Transverse colon (tissue), 3 donors: ENCODE data around the gene NKAIN2.

Source experiments
- POLR2A ChIP-seq: fragments of 450-650 bp; IDR thresholded peaks from one replicate; pipeline ENCODE4 v1.6.1; 2016; ENCODE audit warnings: antibody characterized with exemption, mild to moderate bottlenecking, moderate library complexity
- TF ChIP-seq, protein P1 (sequence below), 5 experiments: fragments of 200-600 bp in 3 of 5; fragments of 450-650 bp in 2 of 5; sonication (generic) in 3 of 5; IDR thresholded peaks; 1 replicate in 2 of 5; 2 replicates in 3 of 5; pipeline ENCODE4 v1.5.1; 2016 to 2017; ENCODE audit warnings: antibody characterized with exemption in 5 of 5, inconsistent platforms in 3 of 5, mild to moderate bottlenecking in 2 of 5, moderate library complexity in 1 of 5

GRCh38 chr6:123986938-123987337 is 183.3 kb downstream of the NKAIN2 start:
- TF ChIP-seq, protein P1, sequence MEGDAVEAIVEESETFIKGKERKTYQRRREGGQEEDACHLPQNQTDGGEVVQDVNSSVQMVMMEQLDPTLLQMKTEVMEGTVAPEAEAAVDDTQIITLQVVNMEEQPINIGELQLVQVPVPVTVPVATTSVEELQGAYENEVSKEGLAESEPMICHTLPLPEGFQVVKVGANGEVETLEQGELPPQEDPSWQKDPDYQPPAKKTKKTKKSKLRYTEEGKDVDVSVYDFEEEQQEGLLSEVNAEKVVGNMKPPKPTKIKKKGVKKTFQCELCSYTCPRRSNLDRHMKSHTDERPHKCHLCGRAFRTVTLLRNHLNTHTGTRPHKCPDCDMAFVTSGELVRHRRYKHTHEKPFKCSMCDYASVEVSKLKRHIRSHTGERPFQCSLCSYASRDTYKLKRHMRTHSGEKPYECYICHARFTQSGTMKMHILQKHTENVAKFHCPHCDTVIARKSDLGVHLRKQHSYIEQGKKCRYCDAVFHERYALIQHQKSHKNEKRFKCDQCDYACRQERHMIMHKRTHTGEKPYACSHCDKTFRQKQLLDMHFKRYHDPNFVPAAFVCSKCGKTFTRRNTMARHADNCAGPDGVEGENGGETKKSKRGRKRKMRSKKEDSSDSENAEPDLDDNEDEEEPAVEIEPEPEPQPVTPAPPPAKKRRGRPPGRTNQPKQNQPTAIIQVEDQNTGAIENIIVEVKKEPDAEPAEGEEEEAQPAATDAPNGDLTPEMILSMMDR (IDR thresholded peaks at IDR 0.05): no peak
- TF ChIP-seq POLR2A: no peak
